H1 (cell line): ENCODE results near the gene APOO. TPM values are rescaled to one million over a fixed set of nuclear protein-coding genes. Genes with fewer than 3 reads are reported as not detected.

Experiments
- FOSL1 ChIP-seq: IDR thresholded peaks from 2 replicates; pipeline ENCODE4 v1.6.1; 2011; ENCODE audit warnings: mild to moderate bottlenecking, low read depth, low read length, moderate library complexity; ENCODE audit not compliant: insufficient read depth
- GABPA ChIP-seq: IDR thresholded peaks from 2 replicates; pipeline ENCODE4 v1.6.1; 2011; ENCODE audit warnings: mild to moderate bottlenecking, low read length, moderate library complexity, borderline replicate concordance; ENCODE audit not compliant: insufficient read depth
- NRF1 ChIP-seq: IDR thresholded peaks from 2 replicates; pipeline ENCODE4 v1.6.1; 2011; ENCODE audit warnings: mild to moderate bottlenecking, low read depth, low read length, improper control_type of control experiment
- polyA plus RNA-seq, 7 experiments: library from polyadenylated mRNA; depleted of rRNA in 3 of 7; stranded (reverse) in 5 of 7; unstranded in 2 of 7; fragments of >200 nt in 5 of 7; fragments of 200-250 nt in 2 of 7; gene quantifications; 1 replicate in 5 of 7; 2 replicates in 1 of 7; 4 replicates in 1 of 7; pipeline versions ENCODE4 v1.2.1 to v1.2.3, GENCODE V29; 2011 to 2013; ENCODE audit warnings: missing spikeins in 2 of 7, mixed read lengths in 2 of 7
- total RNA-seq: library from RNA; stranded (reverse); fragmentation: NEBNext Ultra II Directional; extraction: Animal tissue kit (Norgen Biotek cat#: 25700); gene quantifications from 2 replicates; pipeline ENCODE4 v1.2.1, GENCODE V29; 2021
- TF ChIP-seq, protein P1 (sequence below): IDR thresholded peaks from 2 replicates; pipeline ENCODE4 v1.6.1; 2012; ENCODE audit warnings: inconsistent platforms
- TF ChIP-seq, protein P2 (sequence below): IDR thresholded peaks from 2 replicates; pipeline ENCODE4 v1.6.1; 2012; ENCODE audit warnings: inconsistent platforms

The APOO gene
- total and polyA plus RNA-seq, 2 of the 8 experiments (the other 6 are each of a cell fraction or from before 2014, with no cell fraction given), result 25.7 to 45.0 TPM

DNA sequence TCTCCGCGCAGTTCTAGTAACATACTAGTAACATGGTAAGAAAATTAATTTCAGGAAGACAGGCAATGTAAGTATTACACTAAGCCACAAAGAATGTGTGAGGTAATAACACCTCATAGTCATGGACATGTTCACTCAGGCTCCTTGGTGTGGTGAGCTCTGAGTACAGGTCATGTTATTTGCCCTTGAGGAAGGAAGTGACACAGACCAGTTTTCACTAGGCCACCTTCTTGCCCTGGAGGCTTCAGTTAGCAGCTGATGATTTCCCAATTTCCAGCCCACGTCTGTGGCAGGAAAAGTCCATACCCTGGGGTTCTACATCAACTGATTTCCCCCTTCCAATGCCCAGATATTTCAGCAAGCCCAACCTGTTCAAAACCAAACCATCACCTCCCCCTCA, 6.7 kb downstream of the APOO start (continued):
- TF ChIP-seq, protein P1, sequence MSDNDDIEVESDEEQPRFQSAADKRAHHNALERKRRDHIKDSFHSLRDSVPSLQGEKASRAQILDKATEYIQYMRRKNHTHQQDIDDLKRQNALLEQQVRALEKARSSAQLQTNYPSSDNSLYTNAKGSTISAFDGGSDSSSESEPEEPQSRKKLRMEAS, result no peak
- no peak for TF ChIP-seq NRF1
- TF ChIP-seq, protein P2, sequence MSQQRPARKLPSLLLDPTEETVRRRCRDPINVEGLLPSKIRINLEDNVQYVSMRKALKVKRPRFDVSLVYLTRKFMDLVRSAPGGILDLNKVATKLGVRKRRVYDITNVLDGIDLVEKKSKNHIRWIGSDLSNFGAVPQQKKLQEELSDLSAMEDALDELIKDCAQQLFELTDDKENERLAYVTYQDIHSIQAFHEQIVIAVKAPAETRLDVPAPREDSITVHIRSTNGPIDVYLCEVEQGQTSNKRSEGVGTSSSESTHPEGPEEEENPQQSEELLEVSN, result no peak
- TF ChIP-seq GABPA, result no peak
- no peak for TF ChIP-seq FOSL1
